Lower leg skin (tissue), 4 donors: Measurements from ENCODE around the gene CDH13. TPM values are rescaled to one million over a fixed set of nuclear protein-coding genes. Genes with fewer than 3 reads are reported as not detected.

Source experiments
- DNase-seq, 2 donors: peaks; one replicate each; pipeline ENCODE4 v3.0.0-alpha.2; 2019; ENCODE audit warnings: low spot score in 2 of 2
- H3K4me3 ChIP-seq: fragments of 200-600 bp; sonication (generic); 2 replicates; pipeline ENCODE4 v1.5.1; 2017; ENCODE audit warnings: mild to moderate bottlenecking, low read depth; ENCODE audit not compliant: poor library complexity, severe bottlenecking
- POLR2A ChIP-seq, 2 donors: fragments of 450-650 bp; IDR thresholded peaks; one replicate each; pipeline ENCODE4 v1.6.1; 2016 to 2017; ENCODE audit warnings: antibody characterized with exemption in 2 of 2, mild to moderate bottlenecking in 1 of 2, moderate library complexity in 1 of 2
- WGBS, 2 donors: methylation state at CpG; one replicate each; pipeline ENCODE4 v1.1.5; 2018; 5-methylcytosine and 5-hydroxymethylcytosine counted together
- intact Hi-C: fragments of 100-400 bp; cut with DNase I; formaldehyde crosslinking; loops from one replicate; pipeline ENCODE4 v1.15.0; 2023; ENCODE audit warnings: low total_unique reads
- total RNA-seq, 4 donors: library from RNA; depleted of rRNA; stranded (reverse); fragments of >200 nt; gene quantifications; one replicate each; pipeline ENCODE4 v1.1.0, GENCODE V29; 2016
- TF ChIP-seq, protein P1 (sequence below), 3 donors: fragments of 450-650 bp; IDR thresholded peaks; one replicate each; pipeline ENCODE4 v1.5.1; 2016; ENCODE audit warnings: antibody characterized with exemption in 3 of 3, mild to moderate bottlenecking in 3 of 3, moderate library complexity in 2 of 3

Gene CDH13
- total RNA-seq, 4 donors from 2014 or later: 102 to 246 (median 155) TPM

DNA sequence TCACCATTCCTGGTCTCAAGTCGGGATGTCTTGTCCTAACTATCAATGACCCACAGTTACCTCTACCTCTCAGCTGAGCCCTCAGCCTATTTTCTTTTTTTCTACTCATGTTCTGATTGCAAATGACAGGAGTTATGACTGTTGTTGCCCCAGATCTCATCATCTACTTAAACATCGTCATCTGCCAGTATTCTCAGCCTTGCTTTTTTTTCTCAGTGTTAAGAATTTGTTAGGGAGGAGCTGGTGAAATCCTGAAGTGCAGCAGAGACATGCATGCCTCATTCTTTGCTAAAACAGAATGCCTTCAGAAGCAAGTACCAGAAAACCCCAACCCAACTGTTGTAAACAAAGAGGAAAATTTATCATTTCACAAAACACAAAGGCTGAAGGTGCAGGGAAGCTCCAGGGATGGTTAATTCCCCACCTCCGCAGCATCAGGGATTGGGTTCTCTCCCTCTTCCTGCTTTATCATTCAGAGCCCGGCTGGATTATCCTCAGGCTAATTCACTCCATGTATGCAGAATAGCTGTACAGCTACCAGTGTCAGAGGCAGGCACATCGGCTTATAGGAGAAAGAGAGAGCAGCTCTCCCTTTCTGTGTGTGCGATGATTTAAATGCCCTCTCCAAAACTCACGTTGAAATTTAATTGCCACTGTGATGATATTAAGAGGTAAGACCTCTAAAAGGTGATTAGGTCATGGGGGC is 640.2 kb downstream of the CDH13 start:
- no peak overlapping the region for H3K4me3 ChIP-seq
- DNase-seq: no peak
- WGBS, 2 donors: 77 to 79% methylated on average over 7 of the region's 7 CpGs
- intact Hi-C loops: no loop called here
- TF ChIP-seq, protein P1, sequence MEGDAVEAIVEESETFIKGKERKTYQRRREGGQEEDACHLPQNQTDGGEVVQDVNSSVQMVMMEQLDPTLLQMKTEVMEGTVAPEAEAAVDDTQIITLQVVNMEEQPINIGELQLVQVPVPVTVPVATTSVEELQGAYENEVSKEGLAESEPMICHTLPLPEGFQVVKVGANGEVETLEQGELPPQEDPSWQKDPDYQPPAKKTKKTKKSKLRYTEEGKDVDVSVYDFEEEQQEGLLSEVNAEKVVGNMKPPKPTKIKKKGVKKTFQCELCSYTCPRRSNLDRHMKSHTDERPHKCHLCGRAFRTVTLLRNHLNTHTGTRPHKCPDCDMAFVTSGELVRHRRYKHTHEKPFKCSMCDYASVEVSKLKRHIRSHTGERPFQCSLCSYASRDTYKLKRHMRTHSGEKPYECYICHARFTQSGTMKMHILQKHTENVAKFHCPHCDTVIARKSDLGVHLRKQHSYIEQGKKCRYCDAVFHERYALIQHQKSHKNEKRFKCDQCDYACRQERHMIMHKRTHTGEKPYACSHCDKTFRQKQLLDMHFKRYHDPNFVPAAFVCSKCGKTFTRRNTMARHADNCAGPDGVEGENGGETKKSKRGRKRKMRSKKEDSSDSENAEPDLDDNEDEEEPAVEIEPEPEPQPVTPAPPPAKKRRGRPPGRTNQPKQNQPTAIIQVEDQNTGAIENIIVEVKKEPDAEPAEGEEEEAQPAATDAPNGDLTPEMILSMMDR (IDR thresholded peaks at IDR 0.05): no peak
- TF ChIP-seq POLR2A (IDR thresholded peaks at IDR 0.05): no peak

- no peak for DNase-seq
- no peak overlapping the region for H3K4me3 ChIP-seq
- no peak for TF ChIP-seq POLR2A (IDR thresholded peaks at IDR 0.05)
- TF ChIP-seq, protein P1 (IDR thresholded peaks at IDR 0.05): no peak
- intact Hi-C loops: no loop called here
- 60 to 66% methylated on average over 3 of the region's 3 CpGs for WGBS, 2 donors
Observed at GRCh38 chr16:83268169-83268568, 641.4 kb downstream of the CDH13 start.

DNA sequence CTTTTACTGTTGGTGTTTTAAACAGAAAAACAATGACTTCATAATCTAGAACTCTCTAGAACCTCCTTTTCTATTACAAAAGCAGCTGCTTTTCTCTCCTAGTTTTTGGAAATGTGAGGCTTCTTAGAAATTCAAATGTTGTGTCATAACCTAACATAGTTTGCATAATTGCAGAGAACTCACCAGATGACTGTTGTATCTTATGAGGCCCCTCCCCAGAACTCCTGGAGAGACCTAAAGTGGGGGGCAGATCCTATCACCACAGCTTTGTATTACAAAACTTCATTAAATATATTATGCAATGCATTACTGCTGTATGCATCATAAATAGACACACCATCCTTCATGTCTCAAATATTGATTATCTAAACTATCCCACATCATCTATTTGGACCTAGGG is 642.3 kb downstream of the CDH13 start:
- no peak for DNase-seq
- intact Hi-C loops: no loop called here
- TF ChIP-seq, protein P1 (IDR thresholded peaks at IDR 0.05): no peak
- TF ChIP-seq POLR2A (IDR thresholded peaks at IDR 0.05): no peak
- H3K4me3 ChIP-seq: no peak overlapping the region

- no peak overlapping the region for H3K4me3 ChIP-seq
- intact Hi-C loops: no loop called here
- WGBS, 2 donors: 69 to 88% methylated on average over 2 of the region's 2 CpGs
- DNase-seq: no peak
- no peak for TF ChIP-seq POLR2A (IDR thresholded peaks at IDR 0.05)
- TF ChIP-seq, protein P1 (IDR thresholded peaks at IDR 0.05): no peak
Observed at GRCh38 chr16:83269541-83269940, 642.8 kb downstream of the CDH13 start.

- WGBS, 2 donors: 84% methylated on average over 4 of the region's 4 CpGs
- H3K4me3 ChIP-seq: no peak overlapping the region
- no peak for DNase-seq
- TF ChIP-seq, protein P1 (IDR thresholded peaks at IDR 0.05): no peak
- no peak for TF ChIP-seq POLR2A (IDR thresholded peaks at IDR 0.05)
- intact Hi-C loops: no loop called here
Observed at GRCh38 chr16:83270061-83270460, 643.3 kb downstream of the CDH13 start.

GRCh38 chr16:83270640-83271039 is 643.9 kb downstream of the CDH13 start:
- intact Hi-C loops: no loop called here
- TF ChIP-seq POLR2A (IDR thresholded peaks at IDR 0.05): no peak
- TF ChIP-seq, protein P1 (IDR thresholded peaks at IDR 0.05): no peak
- DNase-seq: no peak
- 70 to 82% methylated on average over 3 of the region's 3 CpGs for WGBS, 2 donors
- no peak overlapping the region for H3K4me3 ChIP-seq
